NB4 (cell line): ENCODE measurements around the gene TMEM218.
"Not testable (repeated sequence)": the region's sequence is repeated elsewhere in the genome, so short reads cannot be mapped to it uniquely, and the experiment has no call there.

Experiments used
- CTCF ChIP-seq: IDR thresholded peaks from one replicate; pipeline ENCODE4 v1.5.1; 2012; ENCODE audit warnings: low read depth, low read length
- POLR2A ChIP-seq: IDR thresholded peaks from 2 replicates; pipeline ENCODE4 v1.6.1; 2011; ENCODE audit warnings: mild to moderate bottlenecking; ENCODE audit not compliant: insufficient read length; ENCODE audit errors: extremely low read depth

GRCh38 chr11:125089481-125089880 is 21.9 kb downstream of the TMEM218 start:
- not testable (repeated sequence) for TF ChIP-seq CTCF, POLR2A
